CD1c-positive myeloid dendritic cell (primary cell): ENCODE data around the gene TMBIM1.

Source experiments
- DNase-seq: peaks from one replicate; pipeline ENCODE4 v3.0.0-alpha.2; 2016; ENCODE audit errors: extremely low spot score

Gene TMBIM1

GRCh38 chr2:218257390-218257981 is 34.8 kb downstream of the TMBIM1 start:
- peak; percentile 94 for DNase-seq

DNA sequence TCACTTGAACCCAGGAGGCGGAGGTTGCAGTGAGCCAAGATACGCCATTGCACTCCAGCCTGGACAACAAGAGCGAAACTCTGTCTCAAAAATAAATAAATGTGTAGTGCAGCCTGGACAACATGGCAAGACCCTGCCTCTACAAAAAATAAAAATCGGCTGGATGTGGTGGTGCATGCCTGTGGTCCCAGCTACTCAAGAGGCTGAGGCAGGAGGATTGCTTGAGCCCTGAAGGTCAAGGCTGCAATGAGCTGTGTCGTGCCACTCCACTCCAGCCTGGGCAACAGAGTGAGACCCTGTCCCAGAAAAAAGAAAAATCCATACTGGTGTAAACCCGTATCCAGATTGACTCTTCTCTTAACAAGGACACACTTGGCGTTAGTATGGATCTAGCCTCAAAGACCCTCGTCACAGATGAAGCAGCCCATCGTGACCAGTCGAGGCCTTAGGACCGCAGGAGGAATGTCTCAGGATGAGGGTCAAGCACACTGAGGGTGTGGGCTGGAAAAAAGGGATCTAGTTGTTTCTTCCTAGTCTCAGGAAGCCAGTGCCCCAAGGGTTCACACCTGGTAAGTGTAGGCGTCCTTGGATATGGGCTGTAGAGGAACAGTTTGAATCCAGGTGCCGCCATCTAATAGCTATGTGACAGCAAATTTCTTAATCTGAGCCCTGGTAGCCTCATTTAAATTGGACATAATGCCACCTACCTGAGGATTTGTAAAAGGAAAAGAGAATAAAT is 35.5 kb downstream of the TMBIM1 start:
- no peak for DNase-seq

DNA sequence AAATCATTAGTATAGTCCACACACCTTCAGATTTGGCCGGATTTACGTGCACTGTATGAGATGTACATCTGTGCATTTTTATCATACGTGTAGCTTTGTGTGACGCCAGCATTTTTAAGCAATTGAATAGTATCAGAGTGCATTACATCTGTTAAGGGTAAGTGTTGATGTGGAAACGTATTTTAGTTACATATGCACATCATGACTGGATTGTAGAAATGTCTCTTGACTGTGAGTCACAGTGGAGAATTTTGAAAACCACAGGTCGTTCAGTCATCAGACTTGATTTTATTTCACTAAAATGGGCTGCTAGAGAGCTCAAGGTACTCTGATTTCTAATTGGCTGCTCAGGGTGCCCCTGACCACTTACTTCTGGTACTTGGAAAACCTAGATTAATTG is 36.9 kb downstream of the TMBIM1 start:
- DNase-seq: peak; percentile 28

DNA sequence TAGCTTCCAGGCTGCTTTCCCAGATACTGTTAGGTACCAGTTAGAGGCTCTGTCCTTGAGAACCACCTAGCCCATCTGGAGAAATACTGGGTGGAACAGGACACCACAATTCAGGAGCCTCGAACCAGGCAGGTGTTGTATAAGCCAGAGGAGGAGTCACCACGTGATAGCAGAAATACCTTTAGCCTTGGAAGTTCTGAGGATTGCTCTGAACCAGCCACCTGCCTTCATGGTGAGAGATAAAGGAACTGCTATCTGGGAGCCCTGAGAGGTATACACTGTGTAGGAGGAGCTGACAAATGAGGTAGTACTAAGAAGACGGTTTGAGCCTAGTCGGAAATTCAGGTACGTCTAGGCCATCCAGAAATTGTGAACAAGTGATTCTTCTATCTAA is 39.1 kb downstream of the TMBIM1 start:
- no peak for DNase-seq

GRCh38 chr2:218252509-218253231 is 39.6 kb downstream of the TMBIM1 start:
- peak; percentile 76 for DNase-seq

GRCh38 chr2:218249691-218250090 is 42.6 kb downstream of the TMBIM1 start:
- peak; percentile 57 for DNase-seq

DNA sequence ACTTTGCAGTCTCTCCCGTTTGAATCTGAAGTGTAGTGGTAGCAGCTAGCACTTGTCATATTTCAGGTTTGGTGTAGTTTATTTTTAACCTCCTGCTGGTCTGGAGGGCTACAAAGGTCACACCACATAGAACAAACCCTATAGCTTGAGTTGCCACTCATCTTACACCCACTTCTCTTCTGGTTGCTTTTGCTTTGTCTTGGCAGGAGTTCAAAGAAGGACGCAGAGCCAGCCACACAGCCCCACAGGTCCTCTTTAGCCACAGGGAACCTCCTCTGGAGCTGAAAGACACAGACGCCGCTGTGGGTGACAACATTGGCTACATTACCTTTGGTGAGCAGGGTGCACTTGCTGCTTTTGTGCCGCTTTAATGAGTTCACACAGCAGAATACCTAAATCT is 47.1 kb downstream of the TMBIM1 start:
- DNase-seq: no peak

DNA sequence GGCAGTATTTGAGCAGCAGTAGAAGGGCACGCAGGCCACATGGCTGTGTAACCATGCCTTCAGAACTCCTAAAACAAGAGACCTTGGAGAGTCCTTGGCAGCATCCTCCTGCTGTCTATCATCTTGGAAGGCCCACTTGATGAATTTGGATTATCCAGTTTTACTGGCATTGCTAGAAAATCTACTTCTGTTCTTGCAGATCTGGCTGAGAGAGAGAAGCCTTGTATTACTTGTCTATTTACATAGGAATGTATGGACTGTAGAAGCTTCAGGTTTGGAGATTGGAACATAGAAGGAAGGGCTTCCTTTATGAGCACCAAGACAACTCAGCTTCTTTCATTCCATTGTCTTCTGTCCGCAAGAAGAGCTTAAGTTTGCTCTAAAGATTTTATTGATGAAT is 47.6 kb downstream of the TMBIM1 start:
- DNase-seq: no peak

DNA sequence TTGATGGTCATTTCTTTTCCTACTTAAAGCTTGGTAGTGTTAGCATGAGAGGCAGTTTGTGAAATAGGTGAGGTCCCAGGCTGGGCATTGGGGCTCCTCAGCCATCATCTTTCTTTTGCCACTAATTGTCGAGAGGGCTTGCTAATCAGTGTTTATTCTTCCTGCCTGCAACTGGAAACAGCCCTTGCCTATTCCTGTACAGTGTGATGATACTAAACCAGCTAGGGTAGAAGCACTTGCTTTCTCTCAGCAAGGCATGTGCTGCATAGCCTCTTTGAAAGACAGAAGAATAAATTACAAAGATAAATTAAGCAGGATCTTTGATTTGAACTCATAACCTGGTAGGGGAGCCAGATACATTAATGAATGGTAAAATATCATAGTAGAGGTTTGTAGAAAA is 48.1 kb downstream of the TMBIM1 start:
- DNase-seq: no peak

- DNase-seq: no peak
Observed at GRCh38 chr2:218238887-218239286, 53.4 kb downstream of the TMBIM1 start.

DNA sequence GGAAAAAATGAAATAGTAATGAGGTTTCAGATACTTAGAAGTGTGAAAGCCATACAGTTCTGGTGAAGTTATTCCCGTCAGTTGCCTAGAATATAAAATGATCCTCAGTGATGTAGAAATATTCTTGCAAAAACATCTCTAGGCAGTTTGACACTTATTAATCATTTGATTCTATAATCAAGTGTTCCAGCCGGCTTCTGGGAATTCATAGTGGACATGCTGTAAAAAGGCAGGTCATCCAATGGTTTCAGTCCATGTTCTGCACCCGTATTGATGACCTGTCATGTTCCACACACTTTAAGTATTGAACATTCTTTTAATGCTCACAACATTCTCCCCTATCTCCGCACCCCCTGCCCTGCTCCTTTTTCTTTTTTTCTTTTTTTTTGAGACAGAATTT is 55.5 kb downstream of the TMBIM1 start:
- no peak for DNase-seq

- no peak for DNase-seq
Observed at GRCh38 chr2:218235017-218235416, 57.3 kb downstream of the TMBIM1 start.

- DNase-seq: no peak
Observed at GRCh38 chr2:218234521-218234920, 57.8 kb downstream of the TMBIM1 start.

GRCh38 chr2:218233543-218233942 is 58.8 kb downstream of the TMBIM1 start:
- no peak for DNase-seq

GRCh38 chr2:218230882-218231281 is 61.4 kb downstream of the TMBIM1 start:
- DNase-seq: peak; percentile 60

DNA sequence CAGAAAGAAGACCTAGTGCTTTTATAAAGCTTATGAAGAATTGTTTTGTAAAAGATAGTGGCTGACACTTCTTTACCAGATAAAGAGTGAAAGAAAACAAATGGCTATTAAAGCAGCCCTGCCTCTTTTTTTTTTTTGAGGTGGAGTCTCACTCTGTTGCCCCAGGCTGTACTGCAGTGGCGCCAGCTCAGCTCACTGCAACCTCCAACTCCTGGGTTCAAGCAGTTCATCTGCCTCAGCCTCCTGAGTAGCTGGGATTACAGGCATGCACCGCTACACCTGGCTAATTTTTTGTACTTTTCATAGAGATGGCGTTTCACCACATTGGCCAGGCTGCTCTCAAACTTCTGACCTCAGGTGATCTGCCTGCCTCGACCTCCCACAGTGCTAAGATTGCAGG is 62.5 kb downstream of the TMBIM1 start:
- DNase-seq: no peak

DNA sequence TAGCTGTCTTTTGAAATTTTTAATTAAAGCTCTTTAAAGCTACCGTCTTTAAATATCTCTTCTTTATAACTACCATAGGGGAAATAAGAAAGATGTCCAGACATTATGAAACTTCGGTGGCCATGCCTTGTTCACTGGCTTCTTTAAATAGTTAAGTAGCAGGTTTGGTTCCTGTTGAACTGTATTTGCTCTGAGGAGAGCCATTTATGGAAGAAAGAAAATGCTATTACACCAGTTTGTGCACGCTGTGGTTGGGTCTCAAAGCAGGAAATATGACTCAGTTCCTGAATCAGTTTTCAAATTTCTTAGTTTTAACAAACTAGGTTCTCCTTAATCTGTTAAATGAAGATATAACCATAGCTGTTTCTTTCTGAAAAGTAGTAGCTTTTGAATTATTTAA is 63.1 kb downstream of the TMBIM1 start:
- peak; percentile 92 for DNase-seq

GRCh38 chr2:218228366-218229090 is 63.8 kb downstream of the TMBIM1 start:
- peak; percentile 62 for DNase-seq

GRCh38 chr2:218226903-218227302 is 65.4 kb downstream of the TMBIM1 start:
- no peak for DNase-seq
